Panc1 (cell line): ENCODE data around the gene KAT8.

Experiments
- POLR2AphosphoS5 ChIP-seq: IDR thresholded peaks from 2 replicates; pipeline ENCODE4 v1.6.1; 2012; ENCODE audit warnings: mild to moderate bottlenecking, low read depth, low read length, moderate library complexity
- SIN3A ChIP-seq: IDR thresholded peaks from 2 replicates; pipeline ENCODE4 v1.6.1; 2012; ENCODE audit warnings: low read depth, mild to moderate bottlenecking, low read length, moderate library complexity, borderline replicate concordance; ENCODE audit not compliant: insufficient read depth
- TCF7L2 ChIP-seq: IDR thresholded peaks from 2 replicates; pipeline ENCODE4 v1.6.1; 2011; ENCODE audit warnings: mild to moderate bottlenecking, low read depth, low read length, inconsistent platforms
- TF ChIP-seq, protein P1 (sequence below): fragments of 450-650 bp; IDR thresholded peaks from 2 replicates; pipeline ENCODE4 v1.5.1; 2017; ENCODE audit warnings: mild to moderate bottlenecking
- TF ChIP-seq, protein P2 (sequence below), 2 experiments: IDR thresholded peaks; 2 replicates each; pipeline ENCODE4 v1.6.1; 2011 to 2012; ENCODE audit warnings: low read depth in 2 of 2, control low read depth in 1 of 2, low read length in 1 of 2, mild to moderate bottlenecking in 1 of 2, moderate library complexity in 1 of 2; ENCODE audit not compliant: insufficient read depth in 1 of 2

DNA sequence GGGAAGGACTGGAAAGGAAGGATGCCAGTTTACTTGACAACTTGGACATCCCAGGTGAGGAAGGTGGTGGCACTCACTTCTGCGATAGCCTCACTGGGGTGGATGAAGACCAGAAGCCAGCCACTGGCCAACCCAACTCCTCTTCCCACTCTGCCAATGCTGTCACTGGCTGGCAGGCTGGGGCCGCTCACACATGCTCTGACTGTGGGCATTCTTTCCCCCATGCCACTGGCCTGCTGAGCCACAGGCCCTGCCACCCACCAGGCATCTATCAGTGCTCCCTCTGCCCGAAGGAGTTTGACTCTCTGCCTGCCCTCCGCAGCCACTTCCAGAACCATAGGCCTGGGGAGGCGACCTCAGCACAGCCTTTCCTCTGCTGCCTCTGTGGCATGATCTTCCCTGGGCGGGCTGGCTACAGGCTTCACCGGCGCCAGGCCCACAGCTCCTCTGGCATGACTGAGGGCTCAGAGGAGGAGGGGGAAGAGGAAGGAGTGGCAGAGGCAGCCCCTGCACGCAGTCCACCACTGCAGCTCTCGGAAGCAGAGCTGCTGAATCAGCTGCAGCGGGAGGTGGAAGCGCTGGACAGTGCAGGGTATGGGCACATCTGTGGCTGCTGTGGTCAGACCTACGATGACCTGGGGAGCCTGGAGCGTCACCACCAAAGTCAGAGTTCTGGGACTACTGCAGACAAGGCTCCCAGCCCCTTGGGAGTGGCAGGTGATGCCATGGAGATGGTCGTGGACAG lies 38.7 kb upstream of the KAT8 start:
- TF ChIP-seq, protein P1, sequence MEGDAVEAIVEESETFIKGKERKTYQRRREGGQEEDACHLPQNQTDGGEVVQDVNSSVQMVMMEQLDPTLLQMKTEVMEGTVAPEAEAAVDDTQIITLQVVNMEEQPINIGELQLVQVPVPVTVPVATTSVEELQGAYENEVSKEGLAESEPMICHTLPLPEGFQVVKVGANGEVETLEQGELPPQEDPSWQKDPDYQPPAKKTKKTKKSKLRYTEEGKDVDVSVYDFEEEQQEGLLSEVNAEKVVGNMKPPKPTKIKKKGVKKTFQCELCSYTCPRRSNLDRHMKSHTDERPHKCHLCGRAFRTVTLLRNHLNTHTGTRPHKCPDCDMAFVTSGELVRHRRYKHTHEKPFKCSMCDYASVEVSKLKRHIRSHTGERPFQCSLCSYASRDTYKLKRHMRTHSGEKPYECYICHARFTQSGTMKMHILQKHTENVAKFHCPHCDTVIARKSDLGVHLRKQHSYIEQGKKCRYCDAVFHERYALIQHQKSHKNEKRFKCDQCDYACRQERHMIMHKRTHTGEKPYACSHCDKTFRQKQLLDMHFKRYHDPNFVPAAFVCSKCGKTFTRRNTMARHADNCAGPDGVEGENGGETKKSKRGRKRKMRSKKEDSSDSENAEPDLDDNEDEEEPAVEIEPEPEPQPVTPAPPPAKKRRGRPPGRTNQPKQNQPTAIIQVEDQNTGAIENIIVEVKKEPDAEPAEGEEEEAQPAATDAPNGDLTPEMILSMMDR: no peak
- TF ChIP-seq, protein P2, sequence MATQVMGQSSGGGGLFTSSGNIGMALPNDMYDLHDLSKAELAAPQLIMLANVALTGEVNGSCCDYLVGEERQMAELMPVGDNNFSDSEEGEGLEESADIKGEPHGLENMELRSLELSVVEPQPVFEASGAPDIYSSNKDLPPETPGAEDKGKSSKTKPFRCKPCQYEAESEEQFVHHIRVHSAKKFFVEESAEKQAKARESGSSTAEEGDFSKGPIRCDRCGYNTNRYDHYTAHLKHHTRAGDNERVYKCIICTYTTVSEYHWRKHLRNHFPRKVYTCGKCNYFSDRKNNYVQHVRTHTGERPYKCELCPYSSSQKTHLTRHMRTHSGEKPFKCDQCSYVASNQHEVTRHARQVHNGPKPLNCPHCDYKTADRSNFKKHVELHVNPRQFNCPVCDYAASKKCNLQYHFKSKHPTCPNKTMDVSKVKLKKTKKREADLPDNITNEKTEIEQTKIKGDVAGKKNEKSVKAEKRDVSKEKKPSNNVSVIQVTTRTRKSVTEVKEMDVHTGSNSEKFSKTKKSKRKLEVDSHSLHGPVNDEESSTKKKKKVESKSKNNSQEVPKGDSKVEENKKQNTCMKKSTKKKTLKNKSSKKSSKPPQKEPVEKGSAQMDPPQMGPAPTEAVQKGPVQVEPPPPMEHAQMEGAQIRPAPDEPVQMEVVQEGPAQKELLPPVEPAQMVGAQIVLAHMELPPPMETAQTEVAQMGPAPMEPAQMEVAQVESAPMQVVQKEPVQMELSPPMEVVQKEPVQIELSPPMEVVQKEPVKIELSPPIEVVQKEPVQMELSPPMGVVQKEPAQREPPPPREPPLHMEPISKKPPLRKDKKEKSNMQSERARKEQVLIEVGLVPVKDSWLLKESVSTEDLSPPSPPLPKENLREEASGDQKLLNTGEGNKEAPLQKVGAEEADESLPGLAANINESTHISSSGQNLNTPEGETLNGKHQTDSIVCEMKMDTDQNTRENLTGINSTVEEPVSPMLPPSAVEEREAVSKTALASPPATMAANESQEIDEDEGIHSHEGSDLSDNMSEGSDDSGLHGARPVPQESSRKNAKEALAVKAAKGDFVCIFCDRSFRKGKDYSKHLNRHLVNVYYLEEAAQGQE (IDR thresholded peaks at IDR 0.05; ENCODE audit: insufficient read depth in 1 of 2, low read depth in 2 of 2, low read length in 1 of 2): no peak
- TF ChIP-seq POLR2AphosphoS5 (no peak), SIN3A (no peak), TCF7L2 (no peak)
